ENCODE results near the gene GPX2.

DNA sequence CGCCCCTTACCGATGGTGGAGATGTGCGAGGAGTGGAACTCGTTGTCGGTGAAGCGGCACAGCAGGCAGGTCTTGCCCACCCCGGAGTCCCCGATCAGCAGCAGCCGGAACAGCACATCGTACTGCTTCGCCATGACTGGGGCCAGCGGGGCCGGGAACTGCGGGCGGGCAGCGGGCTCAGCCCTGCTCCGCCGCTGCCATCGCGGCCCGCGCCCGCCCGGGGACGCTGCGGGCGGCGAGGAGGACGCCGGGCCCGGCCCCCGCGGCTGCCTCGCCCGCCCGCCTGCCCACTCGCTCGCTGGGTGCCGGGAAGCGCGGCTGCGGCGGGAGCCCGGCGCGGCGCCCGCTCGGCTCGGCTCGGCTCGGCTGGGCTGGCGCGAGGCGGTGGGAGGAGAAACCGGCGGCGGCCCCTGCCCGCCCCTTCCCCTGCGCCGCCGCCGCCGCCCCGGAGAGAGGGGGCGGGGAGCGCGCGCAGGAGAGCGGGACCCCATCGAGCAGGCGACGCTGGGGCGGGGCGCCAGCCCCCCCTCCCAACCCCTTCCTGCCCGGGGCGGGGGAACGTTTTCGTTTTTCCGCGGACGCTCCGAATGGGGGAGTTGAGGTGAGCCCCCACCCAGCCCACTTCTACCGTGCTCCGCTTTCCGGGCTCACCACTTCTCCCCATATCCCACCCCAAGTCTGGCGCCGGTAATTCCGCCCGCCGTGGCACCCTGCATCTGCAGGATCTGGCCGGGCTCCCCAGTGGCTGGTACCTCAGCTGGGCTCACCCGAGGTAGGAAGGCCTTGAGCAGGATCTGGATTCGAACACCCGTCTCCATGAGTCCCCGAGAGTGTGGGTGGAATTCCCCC lies 29.6 kb upstream of the GPX2 start, which contains the start of gene RAB15:
- TF ChIP-seq, protein P1, sequence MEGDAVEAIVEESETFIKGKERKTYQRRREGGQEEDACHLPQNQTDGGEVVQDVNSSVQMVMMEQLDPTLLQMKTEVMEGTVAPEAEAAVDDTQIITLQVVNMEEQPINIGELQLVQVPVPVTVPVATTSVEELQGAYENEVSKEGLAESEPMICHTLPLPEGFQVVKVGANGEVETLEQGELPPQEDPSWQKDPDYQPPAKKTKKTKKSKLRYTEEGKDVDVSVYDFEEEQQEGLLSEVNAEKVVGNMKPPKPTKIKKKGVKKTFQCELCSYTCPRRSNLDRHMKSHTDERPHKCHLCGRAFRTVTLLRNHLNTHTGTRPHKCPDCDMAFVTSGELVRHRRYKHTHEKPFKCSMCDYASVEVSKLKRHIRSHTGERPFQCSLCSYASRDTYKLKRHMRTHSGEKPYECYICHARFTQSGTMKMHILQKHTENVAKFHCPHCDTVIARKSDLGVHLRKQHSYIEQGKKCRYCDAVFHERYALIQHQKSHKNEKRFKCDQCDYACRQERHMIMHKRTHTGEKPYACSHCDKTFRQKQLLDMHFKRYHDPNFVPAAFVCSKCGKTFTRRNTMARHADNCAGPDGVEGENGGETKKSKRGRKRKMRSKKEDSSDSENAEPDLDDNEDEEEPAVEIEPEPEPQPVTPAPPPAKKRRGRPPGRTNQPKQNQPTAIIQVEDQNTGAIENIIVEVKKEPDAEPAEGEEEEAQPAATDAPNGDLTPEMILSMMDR (IDR thresholded peaks at IDR 0.05), result no peak
- TF ChIP-seq EZH2 (IDR thresholded peaks at IDR 0.05), result no peak
